ACHN (cell line): ENCODE measurements around the gene NOS1AP.

Source experiments
- DNase-seq: peaks from one replicate; pipeline ENCODE4 v3.0.0-alpha.2; 2015
- in situ Hi-C: cut with HindIII; loops from 2 replicates; pipeline ENCODE4 v1.10.0; 2017; ENCODE audit warnings: low sequenced_read_pairs, low pct_ligation_motif_present, low pct_unique_long_range_greater_than_20kb

The NOS1AP gene

GRCh38 chr1:162145280-162145965 is 75.9 kb downstream of the NOS1AP start:
- DNase-seq = no peak
- in situ Hi-C loops = no loop called here

DNA sequence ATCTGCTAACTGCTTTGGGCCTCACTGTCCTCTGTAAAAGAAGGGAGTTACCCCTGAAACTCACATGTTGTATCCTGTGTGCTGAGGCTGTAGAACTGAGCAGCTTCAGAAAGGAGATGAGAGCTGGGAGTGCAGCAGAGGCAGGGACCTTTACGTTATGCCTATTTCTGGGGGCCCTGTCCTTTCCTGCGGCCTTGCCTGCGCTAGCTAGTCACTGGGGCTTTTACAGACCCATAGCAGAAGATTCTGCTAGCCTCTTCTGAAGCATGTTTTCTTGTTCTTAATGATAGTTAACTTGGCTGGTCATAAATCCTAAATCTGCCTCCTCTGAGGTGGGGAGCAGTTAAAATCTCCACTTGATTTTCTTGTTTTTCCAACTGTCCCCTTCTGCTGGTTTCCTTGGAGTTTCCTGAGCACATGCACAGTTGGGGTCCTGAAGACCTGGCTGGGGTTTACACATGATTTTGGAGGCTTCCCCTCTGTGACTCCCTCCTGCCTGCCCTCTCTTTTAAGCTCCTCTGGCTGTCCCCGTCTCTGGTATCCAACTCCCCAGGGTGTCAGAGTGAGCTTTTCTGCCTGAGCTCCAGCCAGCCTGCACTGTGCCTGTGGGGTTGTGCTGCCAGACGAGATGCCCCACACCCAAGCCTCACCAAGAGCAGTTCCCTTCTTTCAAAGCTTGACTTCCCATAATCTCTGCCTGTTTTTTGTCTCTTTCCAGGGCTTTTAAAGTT is 76.6 kb downstream of the NOS1AP start:
- in situ Hi-C loops = no loop called here
- no peak for DNase-seq

DNA sequence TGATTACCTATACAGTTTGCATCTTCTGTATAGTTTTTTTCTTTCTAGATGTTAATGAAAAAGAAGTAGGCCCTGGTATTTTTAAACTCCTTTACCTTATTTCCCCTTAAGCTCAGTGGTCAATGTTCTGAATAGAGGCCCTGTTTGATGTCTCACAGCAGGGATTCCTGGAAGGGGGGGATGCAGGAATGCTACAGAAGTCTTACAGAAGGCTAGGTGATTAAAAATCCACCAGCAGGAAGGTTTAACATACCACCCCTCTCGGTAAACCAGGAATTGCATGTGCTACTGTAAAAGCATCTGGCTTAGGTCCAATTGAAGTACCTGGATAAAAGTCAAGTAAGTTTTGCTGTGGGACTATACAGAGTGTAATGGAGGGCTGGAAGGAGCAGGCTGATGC is 78.3 kb downstream of the NOS1AP start:
- in situ Hi-C loops = no loop called here
- no peak for DNase-seq

GRCh38 chr1:162150112-162150511 is 80.6 kb downstream of the NOS1AP start:
- DNase-seq = no peak
- in situ Hi-C loops = no loop called here

DNA sequence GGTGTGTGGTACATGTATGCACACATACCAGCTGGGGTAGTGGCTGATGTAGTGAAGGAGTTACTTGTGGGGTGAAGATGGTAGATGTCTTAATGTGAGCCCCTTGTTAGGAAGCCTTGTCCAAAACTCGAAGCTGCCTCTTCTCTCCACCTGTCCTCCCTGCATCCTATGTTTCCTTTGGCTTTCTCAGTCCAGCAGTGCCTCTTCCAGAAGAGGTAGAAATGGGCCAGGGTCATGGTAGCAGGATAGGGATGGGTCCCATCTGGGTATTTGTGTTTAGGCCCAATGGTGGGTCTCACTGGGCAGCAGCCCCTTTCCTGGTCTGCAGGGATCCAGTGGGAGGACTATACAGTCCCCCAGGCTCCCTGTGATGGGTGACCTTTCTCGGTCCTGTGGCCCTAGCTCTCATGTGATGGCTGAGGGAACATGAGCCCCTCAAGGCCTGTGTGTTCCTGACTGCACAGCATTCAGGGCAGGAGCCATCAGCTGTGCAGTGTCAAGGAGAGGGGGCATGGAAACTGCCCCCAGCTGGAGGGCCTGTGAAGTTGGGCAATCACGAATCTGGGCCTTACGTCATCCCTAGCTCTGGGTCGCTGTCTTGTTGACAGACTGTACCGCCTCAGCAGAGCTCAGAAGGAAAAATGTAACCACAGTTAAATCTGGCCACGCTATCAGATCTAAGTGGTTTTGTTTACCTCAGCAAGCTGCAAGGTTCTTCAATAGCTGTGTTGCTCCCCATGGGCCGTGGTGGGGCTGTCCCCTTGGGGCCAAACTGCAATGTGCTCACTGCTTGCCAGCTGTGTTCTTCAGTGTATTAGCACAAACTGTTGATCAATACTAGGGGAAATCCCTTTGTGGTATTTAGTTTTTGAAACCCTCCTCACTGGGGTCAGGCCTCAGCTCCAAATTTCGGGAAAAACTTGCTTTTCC is 82.7 kb downstream of the NOS1AP start:
- no peak for DNase-seq

GRCh38 chr1:162153374-162153773 is 83.9 kb downstream of the NOS1AP start:
- in situ Hi-C loops = no loop called here
- no peak for DNase-seq

More for the DNA sequence above, 82.7 kb downstream of the NOS1AP start:
- in situ Hi-C loops = no loop called here

GRCh38 chr1:162157469-162157868 is 88.0 kb downstream of the NOS1AP start:
- DNase-seq = no peak
- in situ Hi-C loops = no loop called here

DNA sequence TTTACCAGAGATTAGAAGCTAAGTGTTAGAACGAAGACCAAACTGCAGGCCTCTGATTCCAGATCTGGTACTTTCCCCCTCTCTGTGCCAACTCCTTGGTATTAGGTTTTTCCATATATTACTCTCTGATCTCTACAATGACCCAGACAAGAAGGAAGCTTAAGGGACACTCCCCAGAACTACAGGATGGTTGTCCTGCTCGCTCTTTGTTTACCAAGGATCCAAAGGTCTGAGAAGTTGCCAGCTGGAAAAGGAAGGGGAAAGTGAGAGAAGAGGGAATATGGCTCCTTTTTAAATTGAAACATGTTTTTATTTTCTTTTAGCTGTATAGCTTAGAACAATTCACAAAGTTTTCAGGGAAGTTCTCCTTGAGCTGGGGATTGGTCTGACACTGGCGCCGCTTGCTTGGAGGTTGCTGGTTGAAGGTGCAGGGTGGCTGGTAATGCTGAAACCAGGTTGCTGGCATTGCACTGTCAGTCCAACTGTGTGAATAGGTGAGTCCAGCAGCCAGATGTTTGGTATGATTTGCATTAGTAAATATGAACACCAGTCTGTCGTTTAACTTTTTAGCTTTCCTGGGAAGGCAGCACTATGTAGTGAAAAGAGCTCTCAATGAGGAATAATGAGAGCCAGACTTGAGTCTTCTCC is 89.3 kb downstream of the NOS1AP start:
- DNase-seq = no peak
- in situ Hi-C loops = no loop called here

- no peak for DNase-seq
- in situ Hi-C loops = no loop called here
These were observed 90.0 kb downstream of the NOS1AP start for GRCh38 chr1:162159515-162159914.

DNA sequence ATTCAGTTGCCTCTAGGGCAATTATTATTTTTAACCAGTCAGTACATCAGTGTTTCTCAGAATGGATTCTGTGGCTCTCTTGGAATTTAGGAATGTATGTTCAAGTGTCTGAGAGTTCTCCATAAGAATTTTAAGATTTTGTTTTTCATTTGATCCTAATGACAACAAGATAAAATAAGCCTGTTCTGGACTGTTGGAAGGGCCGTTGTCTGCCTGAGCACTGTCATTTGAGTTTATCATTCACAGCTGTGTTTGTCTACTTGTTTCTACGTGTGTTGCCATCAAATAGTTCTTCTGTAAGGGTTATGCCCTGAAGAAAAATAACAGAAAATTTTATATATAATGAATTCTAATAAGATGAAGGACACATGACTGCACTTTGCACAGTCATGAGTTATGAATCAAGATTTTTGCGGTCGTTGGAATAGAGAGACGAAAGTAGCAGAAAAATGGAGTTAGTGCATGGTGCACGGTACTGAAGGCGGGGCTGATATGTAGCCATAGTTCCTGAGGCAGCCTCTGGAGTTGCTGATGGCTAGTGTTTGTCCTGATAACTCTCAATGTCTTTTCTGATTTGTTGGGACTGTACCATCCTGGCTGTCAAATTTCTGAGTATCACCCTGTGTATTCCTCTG is 92.5 kb downstream of the NOS1AP start:
- no peak for DNase-seq
- in situ Hi-C loops = no loop called here

- no peak for DNase-seq
- in situ Hi-C loops = no loop called here
These were observed 96.0 kb downstream of the NOS1AP start for GRCh38 chr1:162165528-162165927.

DNA sequence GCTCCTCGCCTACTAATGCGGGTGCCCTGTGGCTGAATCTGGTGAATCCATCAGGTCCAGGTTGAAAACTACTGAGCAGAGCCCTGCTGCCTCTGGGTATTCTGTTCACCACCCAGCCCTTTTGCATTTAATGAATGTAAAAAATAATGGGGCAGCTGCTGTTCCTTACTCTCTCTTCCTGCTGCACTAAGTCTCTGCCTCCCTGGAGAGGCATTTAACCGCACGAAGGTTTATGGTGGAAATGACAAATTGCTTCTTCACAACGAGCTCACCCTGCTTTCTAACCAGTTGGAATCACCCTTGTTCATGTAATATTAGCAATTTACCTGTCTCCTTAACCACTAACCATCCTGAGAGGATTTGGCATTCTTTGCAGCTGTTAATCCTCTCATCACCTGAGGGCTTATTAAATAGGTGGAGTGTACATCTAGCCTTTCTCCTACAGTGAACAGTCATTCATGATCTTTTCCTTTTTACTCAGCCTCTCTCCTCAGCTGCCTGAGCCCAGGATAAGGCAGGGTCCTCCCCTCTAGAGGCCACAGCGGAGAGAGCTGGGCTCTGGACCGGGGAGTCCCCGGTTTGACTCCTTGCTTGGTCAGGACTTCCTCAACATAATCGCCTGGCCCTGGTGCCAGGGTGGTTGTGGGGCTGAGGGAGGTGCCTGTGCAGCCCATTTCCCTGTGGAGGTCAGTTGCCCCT is 97.6 kb downstream of the NOS1AP start:
- in situ Hi-C loops = no loop called here
- DNase-seq = no peak

GRCh38 chr1:162168261-162168660 is 98.8 kb downstream of the NOS1AP start:
- no peak for DNase-seq

GRCh38 chr1:162169031-162169790 is 99.7 kb downstream of the NOS1AP start:
- DNase-seq = no peak
- in situ Hi-C loops = no loop called here

More at GRCh38 chr1:162168261-162168660, 98.8 kb downstream of the NOS1AP start:
- in situ Hi-C loops = no loop called here

DNA sequence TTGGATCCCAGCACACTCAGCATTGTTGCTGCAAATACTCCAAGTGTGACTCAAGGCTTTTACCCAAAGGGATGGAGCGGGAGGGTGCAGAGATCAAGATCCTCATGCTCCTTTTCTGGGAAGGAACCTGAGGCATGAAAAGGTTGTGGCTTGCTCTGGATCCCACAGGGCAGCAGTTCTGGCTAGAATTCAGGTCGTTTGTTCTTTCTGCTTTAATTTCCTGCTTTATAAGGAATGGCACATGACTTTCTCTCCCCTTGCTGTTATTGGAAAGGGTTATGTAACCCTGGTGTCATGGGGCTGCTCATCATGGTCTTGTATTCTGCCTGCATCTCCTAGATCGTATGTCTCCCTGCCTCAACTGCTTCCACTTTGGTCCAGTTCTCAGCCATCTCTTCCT is 101.6 kb downstream of the NOS1AP start:
- DNase-seq = no peak
- in situ Hi-C loops = no loop called here

- no peak for DNase-seq
- in situ Hi-C loops = no loop called here
These were observed 103.0 kb downstream of the NOS1AP start for GRCh38 chr1:162172311-162173102.
